ENCODE measurements around the gene MAFG.

DNA sequence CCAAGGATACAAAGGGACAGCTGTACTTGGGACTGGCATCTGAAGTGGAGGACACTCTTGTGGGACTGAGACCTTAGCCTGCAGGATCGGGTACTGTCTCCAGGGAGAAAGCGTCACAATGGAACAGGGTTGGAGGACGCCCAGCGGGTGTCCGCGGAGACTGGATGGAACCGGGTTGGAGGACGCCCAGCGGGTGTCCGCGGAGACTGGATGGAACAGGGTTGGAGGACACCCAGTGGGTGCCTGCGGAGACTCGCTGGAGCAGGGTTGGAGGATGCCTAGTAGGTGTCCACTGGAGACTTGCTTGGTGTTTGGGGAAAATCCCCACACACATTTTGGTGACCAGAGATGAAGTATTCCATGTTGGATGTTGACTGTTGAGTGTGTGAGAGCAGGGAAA is 19.7 kb upstream of the MAFG start, which contains the start of gene MYADML2:
- TF ChIP-seq POLR2A (IDR thresholded peaks at IDR 0.05; ENCODE audit: low read length) (no peak), GATA1 (IDR thresholded peaks at IDR 0.05; ENCODE audit: low read depth, low read length) (no peak)

Measured in erythroblast (primary cell).